Neural progenitor cell (in vitro differentiated cells): ENCODE measurements around the gene COP1. TPM values are rescaled to one million over a fixed set of nuclear protein-coding genes. Genes with fewer than 3 reads are reported as not detected.

Experiments used
- DNase-seq: peaks from one replicate; pipeline ENCODE4 v3.0.0-alpha.2; 2016; ENCODE audit warnings: low spot score
- H2AFZ ChIP-seq: fragments of 200-600 bp; sonication (generic); replicated peaks from 2 replicates; pipeline ENCODE4 v1.6.1; 2016; ENCODE audit warnings: antibody characterized with exemption
- H3F3A ChIP-seq: fragments of 200-600 bp; sonication (generic); 2 replicates; pipeline ENCODE4 v1.6.1; 2016; ENCODE audit warnings: antibody characterized with exemption, low read depth
- H3K27ac ChIP-seq: fragments of 200-600 bp; sonication (generic); 2 replicates; pipeline ENCODE4 v1.5.1; 2016; ENCODE audit warnings: mild to moderate bottlenecking
- H3K27me3 ChIP-seq: fragments of 200-600 bp; sonication (generic); 2 replicates; pipeline ENCODE4 v1.6.1; 2016; ENCODE audit warnings: mild to moderate bottlenecking, moderate library complexity
- H3K36me3 ChIP-seq: fragments of 200-600 bp; sonication (generic); 2 replicates; pipeline ENCODE4 v1.5.1; 2016
- H3K4me1 ChIP-seq: fragments of 200-600 bp; sonication (generic); 2 replicates; pipeline ENCODE4 v1.6.1; 2016; ENCODE audit warnings: mixed run types
- H3K4me2 ChIP-seq: fragments of 200-600 bp; sonication (generic); 2 replicates; pipeline ENCODE4 v1.6.1; 2016
- H3K4me3 ChIP-seq: fragments of 200-600 bp; sonication (generic); 2 replicates; pipeline ENCODE4 v1.5.1; 2016
- H3K79me2 ChIP-seq: fragments of 200-600 bp; sonication (generic); 2 replicates; pipeline ENCODE4 v1.6.1; 2016; ENCODE audit warnings: low read depth
- H3K9ac ChIP-seq: fragments of 200-600 bp; sonication (generic); 2 replicates; pipeline ENCODE4 v1.6.1; 2016
- H3K9me3 ChIP-seq: fragments of 200-600 bp; sonication (generic); 2 replicates; pipeline ENCODE4 v1.5.1; 2016; ENCODE audit warnings: low read depth
- H4K20me1 ChIP-seq: fragments of 200-600 bp; sonication (generic); 2 replicates; pipeline ENCODE4 v1.6.1; 2016; ENCODE audit warnings: low read depth
- H3K27ac Mint-ChIP-seq: 3 replicates; pipeline ENCODE4 v1.8.0; 2021; ENCODE audit warnings: mixed read lengths
- H3K27me3 Mint-ChIP-seq: 2 replicates; pipeline ENCODE4 v1.8.0; 2022; ENCODE audit warnings: low read depth, mild to moderate bottlenecking, inconsistent platforms, moderate library complexity, mixed read lengths; ENCODE audit not compliant: insufficient read depth
- H3K36me3 Mint-ChIP-seq: 3 replicates; pipeline ENCODE4 v1.8.0; 2021; ENCODE audit warnings: mixed read lengths
- H3K4me1 Mint-ChIP-seq: 3 replicates; pipeline ENCODE4 v1.8.0; 2021; ENCODE audit warnings: mixed read lengths
- H3K4me3 Mint-ChIP-seq: 3 replicates; pipeline ENCODE4 v1.8.0; 2021; ENCODE audit warnings: mild to moderate bottlenecking, moderate library complexity, mixed read lengths
- H3K9me3 Mint-ChIP-seq: 3 replicates; pipeline ENCODE4 v1.8.0; 2020; ENCODE audit warnings: mixed read lengths
- CTCF ChIP-seq: fragments of 200-600 bp; sonication (generic); IDR thresholded peaks from 2 replicates; pipeline ENCODE4 v1.5.1; 2017; ENCODE audit warnings: antibody characterized with exemption, mild to moderate bottlenecking
- EZH2 ChIP-seq: fragments of 200-600 bp; sonication (generic); IDR thresholded peaks from 2 replicates; pipeline ENCODE4 v1.6.1; 2017; ENCODE audit warnings: antibody characterized with exemption, mild to moderate bottlenecking, moderate library complexity
- EZH2phosphoT487 ChIP-seq: fragments of 200-600 bp; sonication (generic); IDR thresholded peaks from 2 replicates; pipeline ENCODE4 v1.6.1; 2017; ENCODE audit warnings: antibody characterized with exemption
- total RNA-seq: library from RNA; depleted of rRNA; stranded (reverse); fragments of >200 nt; gene quantifications from 2 replicates; pipeline ENCODE4 v1.2.3, GENCODE V29; 2015; ENCODE audit warnings: low replicate concordance

The COP1 gene
- total RNA-seq, 1 donor from 2014 or later = 98.5 TPM

- Histone ChIP-seq H3K4me2 (no peak overlapping the region), H3K36me3 (peaks cover 5% of the 10 kb centered on the region), H3K9me3 (no peaks in the 10 kb centered on the region), H3K27me3 (no peaks in the 10 kb centered on the region), H3K27ac (no peak overlapping the region), H3F3A (peaks cover 13% of the 10 kb centered on the region), H3K4me3 (no peak overlapping the region), H4K20me1 (peaks cover 13% of the 10 kb centered on the region), H3K9ac (no peak overlapping the region), H3K4me1 (peaks cover 8% of the 10 kb centered on the region), H3K79me2 (no peaks in the 10 kb centered on the region), H2AFZ (no peak overlapping the region)
- TF ChIP-seq EZH2 = no peak
- no peak for TF ChIP-seq CTCF
- TF ChIP-seq EZH2phosphoT487 = no peak
- H3K27ac Mint-ChIP-seq = no peak overlapping the region
- DNase-seq = no peak
- no peaks in the 10 kb centered on the region for H3K27me3 Mint-ChIP-seq
- peaks cover 7% of the 10 kb centered on the region for H3K9me3 Mint-ChIP-seq
- H3K36me3 Mint-ChIP-seq = peaks cover 9% of the 10 kb centered on the region
- no peak overlapping the region for H3K4me3 Mint-ChIP-seq
- peaks cover 24% of the 10 kb centered on the region for H3K4me1 Mint-ChIP-seq
Observed at GRCh38 chr1:176056312-176056711, 150.8 kb downstream of the COP1 start.

DNA sequence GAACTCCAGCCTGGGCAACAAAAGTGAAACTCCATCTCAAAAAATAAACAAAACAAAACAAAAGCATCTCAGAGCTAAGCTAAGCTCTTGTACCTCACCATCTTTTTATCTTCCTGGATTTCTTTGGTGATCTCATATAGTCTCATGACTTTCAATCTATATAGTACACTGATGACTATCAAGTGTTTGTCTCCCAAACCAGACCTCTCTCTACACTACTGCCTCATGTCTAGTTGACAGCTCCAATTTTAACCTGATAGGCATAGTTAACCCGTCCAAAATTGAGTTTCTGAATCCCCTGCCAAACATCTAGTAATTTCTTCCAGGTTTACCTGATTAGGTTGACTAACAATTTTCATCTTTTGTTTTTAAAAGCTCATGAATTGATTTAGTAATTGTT lies 151.7 kb downstream of the COP1 start:
- Histone ChIP-seq H3K4me2 (no peak overlapping the region), H3K4me1 (peaks cover 8% of the 10 kb centered on the region), H3K9me3 (no peaks in the 10 kb centered on the region), H3K27ac (no peak overlapping the region), H3K36me3 (peaks cover 5% of the 10 kb centered on the region), H2AFZ (no peak overlapping the region), H3K9ac (no peak overlapping the region), H3K4me3 (no peak overlapping the region), H3K79me2 (no peaks in the 10 kb centered on the region), H3F3A (peaks cover 13% of the 10 kb centered on the region), H4K20me1 (peaks cover 13% of the 10 kb centered on the region), H3K27me3 (no peaks in the 10 kb centered on the region)
- H3K9me3 Mint-ChIP-seq = peaks cover 7% of the 10 kb centered on the region
- no peak overlapping the region for H3K27ac Mint-ChIP-seq
- no peak for TF ChIP-seq EZH2phosphoT487
- no peak for TF ChIP-seq CTCF
- no peak for TF ChIP-seq EZH2
- peaks cover 9% of the 10 kb centered on the region for H3K36me3 Mint-ChIP-seq
- peaks cover 23% of the 10 kb centered on the region for H3K4me1 Mint-ChIP-seq
- H3K4me3 Mint-ChIP-seq = no peak overlapping the region
- no peak for DNase-seq
- no peaks in the 10 kb centered on the region for H3K27me3 Mint-ChIP-seq

- TF ChIP-seq EZH2phosphoT487 (no peak), EZH2 (no peak), CTCF (no peak)
- Mint-ChIP-seq H3K27ac (no peak overlapping the region), H3K4me1 (peaks cover 13% of the 10 kb centered on the region), H3K36me3 (peaks cover 7% of the 10 kb centered on the region), H3K27me3 (no peaks in the 10 kb centered on the region), H3K4me3 (no peak overlapping the region), H3K9me3 (peaks cover 5% of the 10 kb centered on the region)
- Histone ChIP-seq H3K9ac (no peak overlapping the region), H3F3A (no peaks in the 10 kb centered on the region), H3K79me2 (no peaks in the 10 kb centered on the region), H3K4me2 (no peak overlapping the region), H2AFZ (no peak overlapping the region), H3K4me1 (no peaks in the 10 kb centered on the region), H3K9me3 (no peaks in the 10 kb centered on the region), H4K20me1 (no peaks in the 10 kb centered on the region), H3K27me3 (no peaks in the 10 kb centered on the region), H3K27ac (no peak overlapping the region), H3K36me3 (peaks cover 5% of the 10 kb centered on the region), H3K4me3 (no peak overlapping the region)
- DNase-seq = no peak
Observed at GRCh38 chr1:176051902-176052518, 155.1 kb downstream of the COP1 start.
